ENCODE results near the gene ELF3. TPM values are rescaled to one million over a fixed set of nuclear protein-coding genes. Genes with fewer than 3 reads are reported as not detected.

Gene ELF3
- total and polyA plus RNA-seq, 2 experiments from 2014 or later = 12.3 to 19.5 TPM

DNA sequence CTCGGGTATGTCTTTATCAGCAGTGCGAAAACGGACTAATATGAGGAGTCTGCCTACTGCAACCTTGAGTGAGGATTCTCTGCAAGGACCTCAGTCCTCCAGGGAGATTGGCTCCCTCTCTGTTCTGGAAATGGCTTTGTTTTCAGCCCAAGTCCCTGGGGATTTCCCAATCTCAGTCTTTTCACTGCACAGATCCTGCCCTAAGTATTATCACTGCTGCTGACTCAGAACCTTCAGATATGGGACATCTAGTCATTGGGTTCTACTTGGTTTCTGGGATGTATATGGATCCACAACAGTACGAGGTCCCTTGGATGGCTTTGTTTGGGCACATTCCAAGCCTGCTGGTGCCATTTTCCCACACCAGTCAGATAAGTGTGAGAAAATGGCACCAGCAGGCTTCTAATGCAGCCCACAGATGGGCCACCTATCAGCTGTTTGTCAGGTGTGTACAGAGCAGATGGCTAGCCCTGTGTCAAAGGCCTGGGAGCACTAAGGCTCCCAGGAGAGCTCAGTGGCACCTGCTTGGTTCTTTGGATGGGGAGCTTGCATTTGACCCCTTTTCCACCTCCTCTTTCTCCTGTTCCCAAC is 27.4 kb downstream of the ELF3 start:
- Histone ChIP-seq H3F3A (replicated peaks; ENCODE audit: low read depth) (no peaks in the 10 kb centered on the region), H3K9me2 (ENCODE audit: insufficient read depth) (no peaks in the 10 kb centered on the region), H2AFZ (peak overlapping the region; percentile 69; the same call in 1 of the 2 replicates), H3K36me3 (ENCODE audit: insufficient read depth) (no peaks in the 10 kb centered on the region), H4K20me1 (replicated peaks; ENCODE audit: insufficient read depth) (no peaks in the 10 kb centered on the region), H3K27ac (ENCODE audit: low read depth) (no peak overlapping the region), H3K79me2 (replicated peaks; ENCODE audit: insufficient read depth) (no peaks in the 10 kb centered on the region), H3K27me3 (ENCODE audit: insufficient read depth) (no peaks in the 10 kb centered on the region), H3K4me1 (ENCODE audit: insufficient read depth) (no peaks in the 10 kb centered on the region), H3K4me3 (no peak overlapping the region), H3K4me2 (no peak overlapping the region)
- Mint-ChIP-seq H3K36me3 (ENCODE audit: low read depth) (no peaks in the 10 kb centered on the region), H3K9me3 (no peaks in the 10 kb centered on the region), H3K27ac (no peak overlapping the region; the same call in 1 of the 2 replicates), H3K27me3 (ENCODE audit: insufficient read depth, low read depth, poor library complexity) (no peaks in the 10 kb centered on the region), H3K4me3 (no peak overlapping the region), H3K4me1 (peaks cover 5% of the 10 kb centered on the region; the same call in 1 of the 3 replicates)
- ATAC-seq = no peak
- no peak for TF ChIP-seq EZH2 (IDR thresholded peaks at IDR 0.05; ENCODE audit: low read depth, unreplicated experiment)
- TF ChIP-seq JUNB (IDR thresholded peaks at IDR 0.05; ENCODE audit: unreplicated experiment) = no peak
- no peak for TF ChIP-seq CREB1 (CRISPR knock-in tag; IDR thresholded peaks at IDR 0.05; ENCODE audit: low read depth)
- no peak for TF ChIP-seq STAT1 (IDR thresholded peaks at IDR 0.05; ENCODE audit: unreplicated experiment)
- TF ChIP-seq, protein P1, sequence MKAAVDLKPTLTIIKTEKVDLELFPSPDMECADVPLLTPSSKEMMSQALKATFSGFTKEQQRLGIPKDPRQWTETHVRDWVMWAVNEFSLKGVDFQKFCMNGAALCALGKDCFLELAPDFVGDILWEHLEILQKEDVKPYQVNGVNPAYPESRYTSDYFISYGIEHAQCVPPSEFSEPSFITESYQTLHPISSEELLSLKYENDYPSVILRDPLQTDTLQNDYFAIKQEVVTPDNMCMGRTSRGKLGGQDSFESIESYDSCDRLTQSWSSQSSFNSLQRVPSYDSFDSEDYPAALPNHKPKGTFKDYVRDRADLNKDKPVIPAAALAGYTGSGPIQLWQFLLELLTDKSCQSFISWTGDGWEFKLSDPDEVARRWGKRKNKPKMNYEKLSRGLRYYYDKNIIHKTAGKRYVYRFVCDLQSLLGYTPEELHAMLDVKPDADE (IDR thresholded peaks at IDR 0.05) = no peak
- TF ChIP-seq NANOG (IDR thresholded peaks at IDR 0.05; ENCODE audit: borderline replicate concordance) = no peak
- no peak for TF ChIP-seq EZH2phosphoT487 (IDR thresholded peaks at IDR 0.05; ENCODE audit: unreplicated experiment)
- no peak for TF ChIP-seq ZNF114 (CRISPR knock-in tag; IDR thresholded peaks at IDR 0.05)
- TF ChIP-seq, protein P2, sequence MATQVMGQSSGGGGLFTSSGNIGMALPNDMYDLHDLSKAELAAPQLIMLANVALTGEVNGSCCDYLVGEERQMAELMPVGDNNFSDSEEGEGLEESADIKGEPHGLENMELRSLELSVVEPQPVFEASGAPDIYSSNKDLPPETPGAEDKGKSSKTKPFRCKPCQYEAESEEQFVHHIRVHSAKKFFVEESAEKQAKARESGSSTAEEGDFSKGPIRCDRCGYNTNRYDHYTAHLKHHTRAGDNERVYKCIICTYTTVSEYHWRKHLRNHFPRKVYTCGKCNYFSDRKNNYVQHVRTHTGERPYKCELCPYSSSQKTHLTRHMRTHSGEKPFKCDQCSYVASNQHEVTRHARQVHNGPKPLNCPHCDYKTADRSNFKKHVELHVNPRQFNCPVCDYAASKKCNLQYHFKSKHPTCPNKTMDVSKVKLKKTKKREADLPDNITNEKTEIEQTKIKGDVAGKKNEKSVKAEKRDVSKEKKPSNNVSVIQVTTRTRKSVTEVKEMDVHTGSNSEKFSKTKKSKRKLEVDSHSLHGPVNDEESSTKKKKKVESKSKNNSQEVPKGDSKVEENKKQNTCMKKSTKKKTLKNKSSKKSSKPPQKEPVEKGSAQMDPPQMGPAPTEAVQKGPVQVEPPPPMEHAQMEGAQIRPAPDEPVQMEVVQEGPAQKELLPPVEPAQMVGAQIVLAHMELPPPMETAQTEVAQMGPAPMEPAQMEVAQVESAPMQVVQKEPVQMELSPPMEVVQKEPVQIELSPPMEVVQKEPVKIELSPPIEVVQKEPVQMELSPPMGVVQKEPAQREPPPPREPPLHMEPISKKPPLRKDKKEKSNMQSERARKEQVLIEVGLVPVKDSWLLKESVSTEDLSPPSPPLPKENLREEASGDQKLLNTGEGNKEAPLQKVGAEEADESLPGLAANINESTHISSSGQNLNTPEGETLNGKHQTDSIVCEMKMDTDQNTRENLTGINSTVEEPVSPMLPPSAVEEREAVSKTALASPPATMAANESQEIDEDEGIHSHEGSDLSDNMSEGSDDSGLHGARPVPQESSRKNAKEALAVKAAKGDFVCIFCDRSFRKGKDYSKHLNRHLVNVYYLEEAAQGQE (IDR thresholded peaks at IDR 0.05; ENCODE audit: unreplicated experiment) = no peak
- TF ChIP-seq, protein P3, sequence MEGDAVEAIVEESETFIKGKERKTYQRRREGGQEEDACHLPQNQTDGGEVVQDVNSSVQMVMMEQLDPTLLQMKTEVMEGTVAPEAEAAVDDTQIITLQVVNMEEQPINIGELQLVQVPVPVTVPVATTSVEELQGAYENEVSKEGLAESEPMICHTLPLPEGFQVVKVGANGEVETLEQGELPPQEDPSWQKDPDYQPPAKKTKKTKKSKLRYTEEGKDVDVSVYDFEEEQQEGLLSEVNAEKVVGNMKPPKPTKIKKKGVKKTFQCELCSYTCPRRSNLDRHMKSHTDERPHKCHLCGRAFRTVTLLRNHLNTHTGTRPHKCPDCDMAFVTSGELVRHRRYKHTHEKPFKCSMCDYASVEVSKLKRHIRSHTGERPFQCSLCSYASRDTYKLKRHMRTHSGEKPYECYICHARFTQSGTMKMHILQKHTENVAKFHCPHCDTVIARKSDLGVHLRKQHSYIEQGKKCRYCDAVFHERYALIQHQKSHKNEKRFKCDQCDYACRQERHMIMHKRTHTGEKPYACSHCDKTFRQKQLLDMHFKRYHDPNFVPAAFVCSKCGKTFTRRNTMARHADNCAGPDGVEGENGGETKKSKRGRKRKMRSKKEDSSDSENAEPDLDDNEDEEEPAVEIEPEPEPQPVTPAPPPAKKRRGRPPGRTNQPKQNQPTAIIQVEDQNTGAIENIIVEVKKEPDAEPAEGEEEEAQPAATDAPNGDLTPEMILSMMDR (conservative IDR thresholded peaks at IDR 0.05; ENCODE audit: low read depth in 2 of 2) = no peak
- DNase-seq (ENCODE audit: low spot score) = no peak

Measured in GM23338 (cell line).